Hepatocyte (in vitro differentiated cells): Measurements from ENCODE around the gene ZMYND8. TPM values are rescaled to one million over a fixed set of nuclear protein-coding genes. Genes with fewer than 3 reads are reported as not detected.

Source experiments
- DNase-seq: peaks from one replicate; pipeline ENCODE4 v3.0.0-alpha.2; 2016; ENCODE audit warnings: low spot score
- H2AFZ ChIP-seq: fragments of 200-600 bp; sonication (generic); 2 replicates; pipeline ENCODE4 v1.6.0; 2016; ENCODE audit warnings: antibody characterized with exemption, mild to moderate bottlenecking
- H3K27ac ChIP-seq: fragments of 200-600 bp; sonication (generic); 2 replicates; pipeline ENCODE4 v1.5.1; 2016; ENCODE audit warnings: mild to moderate bottlenecking
- H3K27me3 ChIP-seq: fragments of 200-600 bp; sonication (generic); 2 replicates; pipeline ENCODE4 v1.6.1; 2016
- H3K36me3 ChIP-seq: fragments of 200-600 bp; sonication (generic); replicated peaks from 2 replicates; pipeline ENCODE4 v1.5.1; 2016; ENCODE audit warnings: low read depth; ENCODE audit not compliant: insufficient read depth
- H3K4me1 ChIP-seq: fragments of 200-600 bp; sonication (generic); 2 replicates; pipeline ENCODE4 v1.5.1; 2016; ENCODE audit warnings: mild to moderate bottlenecking, moderate library complexity; ENCODE audit not compliant: insufficient read depth
- H3K4me2 ChIP-seq: fragments of 200-600 bp; sonication (generic); 2 replicates; pipeline ENCODE4 v1.6.0; 2016
- H3K4me3 ChIP-seq: fragments of 200-600 bp; sonication (generic); 2 replicates; pipeline ENCODE4 v1.5.1; 2016; ENCODE audit warnings: mild to moderate bottlenecking
- H3K79me2 ChIP-seq: fragments of 200-600 bp; sonication (generic); 2 replicates; pipeline ENCODE4 v1.6.0; 2017; ENCODE audit warnings: mild to moderate bottlenecking
- H3K9me2 ChIP-seq: fragments of 200-600 bp; sonication (generic); replicated peaks from 2 replicates; pipeline ENCODE4 v1.6.0; 2017; ENCODE audit warnings: mild to moderate bottlenecking; ENCODE audit not compliant: insufficient read depth
- H3K9me3 ChIP-seq: fragments of 200-600 bp; sonication (generic); 2 replicates; pipeline ENCODE4 v1.5.1; 2016; ENCODE audit warnings: low read depth, mild to moderate bottlenecking
- H4K20me1 ChIP-seq: fragments of 200-600 bp; sonication (generic); 2 replicates; pipeline ENCODE4 v1.6.0; 2016; ENCODE audit warnings: mild to moderate bottlenecking; ENCODE audit not compliant: insufficient read depth, poor library complexity, severe bottlenecking
- CTCF ChIP-seq: fragments of 200-600 bp; sonication (generic); IDR thresholded peaks from 2 replicates; pipeline ENCODE4 v1.5.1; 2016; ENCODE audit warnings: antibody characterized with exemption, mild to moderate bottlenecking; ENCODE audit not compliant: poor library complexity
- EZH2 ChIP-seq: fragments of 200-600 bp; sonication (generic); IDR thresholded peaks from 2 replicates; pipeline ENCODE4 v1.6.1; 2016; ENCODE audit warnings: antibody characterized with exemption, mild to moderate bottlenecking, borderline replicate concordance
- EZH2phosphoT487 ChIP-seq: fragments of 200-600 bp; sonication (generic); IDR thresholded peaks from one replicate; pipeline ENCODE4 v1.6.1; 2018; ENCODE audit warnings: antibody characterized with exemption, mild to moderate bottlenecking, low read depth, moderate library complexity; ENCODE audit not compliant: unreplicated experiment, severe bottlenecking
- WGBS: methylation state at CpG from one replicate; pipeline ENCODE4 v1.1.6; 2016; ENCODE audit warnings: low lambda C conversion rate; ENCODE audit errors: missing lambda C conversion rate; 5-methylcytosine and 5-hydroxymethylcytosine counted together
- polyA plus RNA-seq: library from polyadenylated mRNA; unstranded; fragments of >200 nt; fragmentation: Nextera tagmentation; extraction: Ambion mirVana; gene quantifications from 2 replicates; pipeline ENCODE4 v1.2.1, GENCODE V29; 2016
- total RNA-seq: library from RNA; depleted of rRNA; stranded (reverse); fragments of >200 nt; gene quantifications from 2 replicates; pipeline ENCODE4 v1.2.3, GENCODE V29; 2014

Gene ZMYND8
- total and polyA plus RNA-seq, 2 experiments from 2014 or later, result 30.3 to 34.3 TPM

- Histone ChIP-seq H3K36me3 (no peaks in the 10 kb centered on the region), H3K79me2 (peaks cover 33% of the 10 kb centered on the region), H3K4me1 (peaks cover 79% of the 10 kb centered on the region), H3K27me3 (no peaks in the 10 kb centered on the region), H3K9me3 (no peaks in the 10 kb centered on the region), H4K20me1 (no peaks in the 10 kb centered on the region), H3K4me3 (no peak overlapping the region), H3K27ac (peak overlapping the region; percentile 100), H2AFZ (peak overlapping the region; percentile 47), H3K4me2 (peak overlapping the region; percentile 64), H3K9me2 (no peaks in the 10 kb centered on the region)
- 23% methylated on average over 15 of the region's 15 CpGs for WGBS
- TF ChIP-seq EZH2phosphoT487 (no peak), CTCF (no peak), EZH2 (no peak)
- no peak for DNase-seq
Measured at GRCh38 chr20:47358039-47358671, 1.7 kb upstream of the ZMYND8 start.

- no peaks in the 10 kb centered on the region for H3K36me3 ChIP-seq
- 11% methylated on average over 27 of the region's 29 CpGs for WGBS
- no peaks in the 10 kb centered on the region for H3K9me3 ChIP-seq
- peak overlapping the region; percentile 64 for H3K4me2 ChIP-seq
- H3K4me3 ChIP-seq, result no peak overlapping the region
- TF ChIP-seq CTCF, result no peak
- no peak for TF ChIP-seq EZH2
- no peak for TF ChIP-seq EZH2phosphoT487
- H3K27me3 ChIP-seq, result no peaks in the 10 kb centered on the region
- peak; percentile 93 for DNase-seq
- peak overlapping the region; percentile 100 for H3K27ac ChIP-seq
- peaks cover 39% of the 10 kb centered on the region for H3K79me2 ChIP-seq
- peaks cover 85% of the 10 kb centered on the region for H3K4me1 ChIP-seq
- no peaks in the 10 kb centered on the region for H4K20me1 ChIP-seq
- peak overlapping the region; percentile 47 for H2AFZ ChIP-seq
- H3K9me2 ChIP-seq, result no peaks in the 10 kb centered on the region
Measured at GRCh38 chr20:47357296-47358038, 968 bp upstream of the ZMYND8 start.

GRCh38 chr20:47356220-47356525 is 326 bp downstream of the ZMYND8 start:
- Histone ChIP-seq H2AFZ (no peak overlapping the region), H3K4me1 (peaks cover 94% of the 10 kb centered on the region), H3K36me3 (no peaks in the 10 kb centered on the region), H3K4me2 (peak overlapping the region; percentile 80), H3K4me3 (no peak overlapping the region), H3K9me3 (no peaks in the 10 kb centered on the region), H3K27ac (peak overlapping the region; percentile 100), H3K27me3 (no peaks in the 10 kb centered on the region), H3K9me2 (no peaks in the 10 kb centered on the region), H3K79me2 (peaks cover 52% of the 10 kb centered on the region), H4K20me1 (no peaks in the 10 kb centered on the region)
- no peak for TF ChIP-seq EZH2phosphoT487
- no peak for TF ChIP-seq CTCF
- TF ChIP-seq EZH2, result no peak
- no peak for DNase-seq
